Panc1 (cell line): ENCODE measurements around the gene RPL21.

Source experiments
- CTCF ChIP-seq: fragments of 450-650 bp; IDR thresholded peaks from 2 replicates; pipeline ENCODE4 v1.5.1; 2017; ENCODE audit warnings: mild to moderate bottlenecking
- POLR2AphosphoS5 ChIP-seq: IDR thresholded peaks from 2 replicates; pipeline ENCODE4 v1.6.1; 2012; ENCODE audit warnings: mild to moderate bottlenecking, low read depth, low read length, moderate library complexity
- REST ChIP-seq, 2 experiments: IDR thresholded peaks; 2 replicates each; pipeline ENCODE4 v1.6.1; 2011 to 2012; ENCODE audit warnings: low read depth in 2 of 2, control low read depth in 1 of 2, low read length in 1 of 2, mild to moderate bottlenecking in 1 of 2, moderate library complexity in 1 of 2; ENCODE audit not compliant: insufficient read depth in 1 of 2
- SIN3A ChIP-seq: IDR thresholded peaks from 2 replicates; pipeline ENCODE4 v1.6.1; 2012; ENCODE audit warnings: low read depth, mild to moderate bottlenecking, low read length, moderate library complexity, borderline replicate concordance; ENCODE audit not compliant: insufficient read depth
- TCF7L2 ChIP-seq: IDR thresholded peaks from 2 replicates; pipeline ENCODE4 v1.6.1; 2011; ENCODE audit warnings: mild to moderate bottlenecking, low read depth, low read length, inconsistent platforms

- TF ChIP-seq CTCF (no peak), REST (IDR thresholded peaks at IDR 0.05; ENCODE audit: insufficient read depth in 1 of 2, low read depth in 2 of 2, low read length in 1 of 2) (no peak), SIN3A (no peak), POLR2AphosphoS5 (no peak), TCF7L2 (no peak)
Measured at GRCh38 chr13:27276188-27276587, 24.8 kb downstream of the RPL21 start.
